H9 (cell line): ENCODE measurements around the gene NBPF4. TPM values are rescaled to one million over a fixed set of nuclear protein-coding genes. Genes with fewer than 3 reads are reported as not detected.
"Not testable (repeated sequence)": the region's sequence is repeated elsewhere in the genome, so short reads cannot be mapped to it uniquely, and the experiment has no call there.

Experiments used
- DNase-seq: peaks from one replicate; pipeline ENCODE4 v3.0.0-alpha.2; 2017
- H2AFZ ChIP-seq: one replicate; pipeline ENCODE4 v1.6.1; 2013; ENCODE audit warnings: mild to moderate bottlenecking, low read length, control low read depth, moderate library complexity
- H2AK5ac ChIP-seq: 2 replicates; pipeline ENCODE4 v1.6.1; 2013; ENCODE audit warnings: low read length, control low read depth, mixed read lengths; ENCODE audit not compliant: insufficient read length
- H2BK120ac ChIP-seq: one replicate; pipeline ENCODE4 v1.6.1; 2013; ENCODE audit warnings: low read depth, mild to moderate bottlenecking, low read length, control low read depth, inconsistent platforms; ENCODE audit not compliant: poor library complexity, severe bottlenecking
- H2BK12ac ChIP-seq: 2 replicates; pipeline ENCODE4 v1.6.1; 2013; ENCODE audit warnings: low read length, control low read depth, mixed read lengths, low read depth; ENCODE audit not compliant: insufficient read length
- H2BK15ac ChIP-seq: 2 replicates; pipeline ENCODE4 v1.6.1; 2013; ENCODE audit warnings: low read depth, low read length, control low read depth
- H2BK20ac ChIP-seq: one replicate; pipeline ENCODE4 v1.6.1; 2013; ENCODE audit warnings: low read depth, mild to moderate bottlenecking, low read length, control low read depth, inconsistent platforms; ENCODE audit not compliant: poor library complexity, severe bottlenecking
- H2BK5ac ChIP-seq: 2 replicates; pipeline ENCODE4 v1.6.1; 2013; ENCODE audit warnings: low read length, control low read depth, mixed read lengths; ENCODE audit not compliant: insufficient read length
- H3K14ac ChIP-seq: 2 replicates; pipeline ENCODE4 v1.6.1; 2013; ENCODE audit warnings: low read length, control low read depth; ENCODE audit not compliant: insufficient read depth
- H3K18ac ChIP-seq: 2 replicates; pipeline ENCODE4 v1.6.1; 2013; ENCODE audit warnings: low read depth, mild to moderate bottlenecking, mixed read lengths, low read length, control low read depth; ENCODE audit not compliant: insufficient read length
- H3K23ac ChIP-seq: 2 replicates; pipeline ENCODE4 v1.6.1; 2013; ENCODE audit warnings: low read length, control low read depth, mixed read lengths, low read depth; ENCODE audit not compliant: insufficient read length
- H3K23me2 ChIP-seq: 2 replicates; pipeline ENCODE4 v1.6.1; 2013; ENCODE audit warnings: low read depth, mild to moderate bottlenecking, mixed read lengths, low read length, control low read depth; ENCODE audit not compliant: insufficient read length, poor library complexity, severe bottlenecking
- H3K27ac ChIP-seq: 2 replicates; pipeline ENCODE4 v1.5.1; 2013; ENCODE audit warnings: low read length, control low read depth, mixed read lengths, low read depth; ENCODE audit not compliant: insufficient read length
- H3K27me3 ChIP-seq: 2 replicates; pipeline ENCODE4 v1.6.1; 2013; ENCODE audit warnings: low read length, control low read depth, inconsistent platforms; ENCODE audit not compliant: insufficient read depth
- H3K4ac ChIP-seq: 2 replicates; pipeline ENCODE4 v1.6.1; 2013; ENCODE audit warnings: low read depth, mild to moderate bottlenecking, control low read depth, inconsistent platforms, low read length, moderate library complexity
- H3K4me1 ChIP-seq: 2 replicates; pipeline ENCODE4 v1.6.1; 2013; ENCODE audit warnings: low read length, control low read depth, inconsistent platforms; ENCODE audit not compliant: insufficient read depth
- H3K4me2 ChIP-seq: 2 replicates; pipeline ENCODE4 v1.6.1; 2013; ENCODE audit warnings: low read length, control low read depth, mixed read lengths; ENCODE audit not compliant: insufficient read length, insufficient read depth
- H3K56ac ChIP-seq: 2 replicates; pipeline ENCODE4 v1.6.1; 2013; ENCODE audit warnings: low read depth, mild to moderate bottlenecking, mixed read lengths, low read length, control low read depth; ENCODE audit not compliant: insufficient read length
- H3K79me1 ChIP-seq: 2 replicates; pipeline ENCODE4 v1.6.1; 2013; ENCODE audit warnings: low read depth, mild to moderate bottlenecking, moderate library complexity, low read length, control low read depth, inconsistent platforms; ENCODE audit not compliant: insufficient read depth, poor library complexity, severe bottlenecking
- H3K79me2 ChIP-seq: 2 replicates; pipeline ENCODE4 v1.6.1; 2013; ENCODE audit warnings: low read length, control low read depth, inconsistent platforms; ENCODE audit not compliant: insufficient read depth
- H3K9ac ChIP-seq: 2 replicates; pipeline ENCODE4 v1.6.1; 2013; ENCODE audit warnings: low read length, control low read depth, mixed read lengths; ENCODE audit not compliant: insufficient read length; ENCODE audit errors: extremely low read depth
- H3K9me3 ChIP-seq: one replicate; pipeline ENCODE4 v1.6.1; 2013; ENCODE audit warnings: low read depth, low read length, inconsistent platforms; ENCODE audit not compliant: control insufficient read depth
- H3T11ph ChIP-seq: one replicate; pipeline ENCODE4 v1.6.1; 2013; ENCODE audit warnings: mild to moderate bottlenecking, low read length, control low read depth, inconsistent platforms
- H4K20me1 ChIP-seq: one replicate; pipeline ENCODE4 v1.6.1; 2013; ENCODE audit not compliant: control insufficient read depth, insufficient read length, insufficient read depth
- H4K5ac ChIP-seq: 2 replicates; pipeline ENCODE4 v1.6.1; 2013; ENCODE audit warnings: low read depth, mild to moderate bottlenecking, mixed read lengths, low read length, control low read depth; ENCODE audit not compliant: insufficient read length
- H4K8ac ChIP-seq: replicated peaks from 2 replicates; pipeline ENCODE4 v1.6.1; 2013; ENCODE audit warnings: low read length, control low read depth, mixed read lengths, low read depth; ENCODE audit not compliant: insufficient read length
- H4K91ac ChIP-seq: 2 replicates; pipeline ENCODE4 v1.6.1; 2013; ENCODE audit warnings: low read depth, mild to moderate bottlenecking, moderate library complexity, mixed read lengths, low read length, control low read depth; ENCODE audit not compliant: insufficient read length
- H3K27ac Mint-ChIP-seq, 3 experiments: 2 replicates in 2 of 3; 3 replicates in 1 of 3; pipeline ENCODE4 v1.8.0; 2020 to 2021; ENCODE audit warnings: mixed read lengths in 3 of 3, mild to moderate bottlenecking in 1 of 3, moderate library complexity in 1 of 3
- H3K27me3 Mint-ChIP-seq: 2 replicates; pipeline ENCODE4 v1.8.0; 2021; ENCODE audit warnings: low read depth, mild to moderate bottlenecking, moderate library complexity, mixed read lengths
- H3K36me3 Mint-ChIP-seq, 3 experiments: 2 replicates in 2 of 3; 3 replicates in 1 of 3; pipeline ENCODE4 v1.8.0; 2020 to 2021; ENCODE audit warnings: low read depth in 3 of 3, mixed read lengths in 3 of 3; ENCODE audit not compliant: insufficient read depth in 1 of 3
- H3K4me1 Mint-ChIP-seq, 2 experiments: 2 replicates each; pipeline ENCODE4 v1.8.0; 2020; ENCODE audit warnings: mixed read lengths in 2 of 2
- H3K4me3 Mint-ChIP-seq, 2 experiments: 2 replicates in 1 of 2; 3 replicates in 1 of 2; pipeline ENCODE4 v1.8.0; 2020 to 2021; ENCODE audit warnings: mild to moderate bottlenecking in 2 of 2, mixed read lengths in 2 of 2, moderate library complexity in 1 of 2
- H3K9me3 Mint-ChIP-seq, 2 experiments: 2 replicates in 1 of 2; 3 replicates in 1 of 2; pipeline ENCODE4 v1.8.0; 2020; ENCODE audit warnings: mild to moderate bottlenecking in 2 of 2, mixed read lengths in 2 of 2, moderate library complexity in 1 of 2
- WGBS: extraction: QIAGEN DNeasy Blood & Tissue Kit; methylation state at CpG from one replicate; pipeline ENCODE4 v1.1.7; 2013; ENCODE audit warnings: missing lambda C conversion rate, low lambda C conversion rate, mixed read lengths; ENCODE audit not compliant: insufficient read length; ENCODE audit errors: extremely low coverage; 5-methylcytosine and 5-hydroxymethylcytosine counted together
- total RNA-seq: library from RNA; stranded (reverse); gene quantifications from 2 replicates; pipeline ENCODE4 v1.2.1, GENCODE V29; 2021

Gene NBPF4
- total RNA-seq, 1 experiment from 2014 or later: not detected

DNA sequence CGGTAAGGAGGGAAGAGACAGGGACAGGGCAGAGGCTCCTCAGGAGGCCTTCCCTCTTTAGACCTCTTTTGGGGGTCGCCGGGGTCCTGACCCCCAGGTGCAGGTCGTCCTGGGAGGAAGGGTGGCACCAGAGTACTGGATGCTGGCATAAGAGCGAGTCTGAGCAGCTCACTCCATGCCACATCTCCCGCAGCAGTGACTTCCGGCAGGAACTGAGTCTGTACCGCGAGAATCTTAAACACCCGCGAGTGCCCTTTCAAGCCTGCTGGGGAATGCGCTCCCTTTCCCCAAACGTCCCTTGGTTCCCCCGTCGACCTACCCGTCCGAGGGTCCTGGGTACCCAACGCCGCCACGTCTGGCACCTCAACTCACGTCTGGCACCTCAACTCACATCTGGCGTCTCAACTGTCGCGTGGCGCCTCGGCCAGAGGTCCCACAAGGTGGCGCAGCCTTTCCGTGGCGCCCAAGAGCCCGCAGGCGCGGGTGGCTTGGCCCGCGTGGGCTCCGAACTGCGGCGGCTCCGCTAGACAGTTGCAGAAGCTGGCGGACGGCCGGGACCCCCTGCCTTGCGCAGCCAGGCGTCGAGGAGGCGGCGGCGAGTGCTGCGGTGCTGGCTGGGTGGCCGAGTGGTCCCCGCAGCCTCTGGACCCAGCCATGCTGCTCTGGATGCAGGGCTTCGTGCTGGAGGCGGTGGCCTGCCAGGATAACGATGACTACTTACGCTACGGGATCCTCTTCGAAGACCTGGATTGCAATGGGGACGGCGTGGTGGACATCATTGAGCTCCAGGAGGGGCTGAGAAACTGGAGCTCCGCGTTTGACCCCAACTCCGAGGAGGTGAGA is 28.8 kb upstream of the NBPF4 start:
- H3K9ac ChIP-seq, H3K23me2 ChIP-seq, H3K9me3 ChIP-seq, H3K4me1 ChIP-seq, H3K56ac ChIP-seq, H4K20me1 ChIP-seq, H4K91ac ChIP-seq, H2BK12ac ChIP-seq, H2BK120ac ChIP-seq, H4K5ac ChIP-seq, H3K4me1 Mint-ChIP-seq, H3K36me3 Mint-ChIP-seq, H3K14ac ChIP-seq, H3K4ac ChIP-seq, H3K79me1 ChIP-seq, H2AFZ ChIP-seq, H3K27me3 Mint-ChIP-seq, H3K4me3 Mint-ChIP-seq, H2BK5ac ChIP-seq, H3K18ac ChIP-seq, H2BK20ac ChIP-seq, H3T11ph ChIP-seq, H3K27me3 ChIP-seq, H3K4me2 ChIP-seq, H2BK15ac ChIP-seq, H3K27ac ChIP-seq, DNase-seq, H2AK5ac ChIP-seq, H4K8ac ChIP-seq, H3K79me2 ChIP-seq, H3K9me3 Mint-ChIP-seq, H3K23ac ChIP-seq, H3K27ac Mint-ChIP-seq: not testable (repeated sequence)
- no CpG with 5 or more reads among the region's 61 CpGs for WGBS

- not testable (repeated sequence) for H3K14ac ChIP-seq, DNase-seq
- no CpG with 5 or more reads among the region's 1 CpG for WGBS
Observed at GRCh38 chr1:108267097-108267496, 23.2 kb upstream of the NBPF4 start.

More at GRCh38 chr1:108267097-108267496, 23.2 kb upstream of the NBPF4 start:
- H2BK12ac ChIP-seq, H3K4me2 ChIP-seq, H3K4me1 Mint-ChIP-seq, H3K9me3 Mint-ChIP-seq, H4K5ac ChIP-seq, H3K9me3 ChIP-seq, H4K91ac ChIP-seq, H3K4ac ChIP-seq, H3K18ac ChIP-seq, H3T11ph ChIP-seq, H3K4me1 ChIP-seq, H3K23me2 ChIP-seq, H3K36me3 Mint-ChIP-seq, H3K23ac ChIP-seq, H2BK15ac ChIP-seq, H3K27ac Mint-ChIP-seq, H2BK120ac ChIP-seq, H3K56ac ChIP-seq, H2AK5ac ChIP-seq, H3K9ac ChIP-seq, H4K8ac ChIP-seq, H3K27me3 ChIP-seq, H3K79me2 ChIP-seq, H2AFZ ChIP-seq, H3K4me3 Mint-ChIP-seq, H3K27ac ChIP-seq, H2BK5ac ChIP-seq, H4K20me1 ChIP-seq, H3K27me3 Mint-ChIP-seq, H3K79me1 ChIP-seq, H2BK20ac ChIP-seq: not testable (repeated sequence)
